Mucosa of stomach (tissue), 1 donor: ENCODE results near the gene ZNF215.
"Not testable (repeated sequence)": the region's sequence is repeated elsewhere in the genome, so short reads cannot be mapped to it uniquely, and the experiment has no call there.

Experiments
- H3K27me3 ChIP-seq: one replicate; pipeline ENCODE4 v1.7.0; 2013; ENCODE audit warnings: mild to moderate bottlenecking, low read length; ENCODE audit not compliant: control insufficient read depth, insufficient read depth
- H3K36me3 ChIP-seq: one replicate; pipeline ENCODE4 v1.7.0; 2013; ENCODE audit warnings: low read length; ENCODE audit not compliant: control insufficient read depth, insufficient read depth
- H3K4me1 ChIP-seq: one replicate; pipeline ENCODE4 v1.7.0; 2013; ENCODE audit warnings: mild to moderate bottlenecking, low read length; ENCODE audit not compliant: control insufficient read depth, insufficient read depth
- H3K4me3 ChIP-seq: one replicate; pipeline ENCODE4 v1.7.0; 2013; ENCODE audit warnings: low read length
- H3K9ac ChIP-seq: one replicate; pipeline ENCODE4 v1.7.0; 2013; ENCODE audit warnings: mild to moderate bottlenecking, low read length, moderate library complexity
- H3K9me3 ChIP-seq: one replicate; pipeline ENCODE4 v1.7.0; 2013; ENCODE audit warnings: mild to moderate bottlenecking, low read length, moderate library complexity; ENCODE audit not compliant: control insufficient read depth
- donor health status: Pancreatic carcinoma.

The ZNF215 gene

GRCh38 chr11:6954248-6954647 is 28.0 kb downstream of the ZNF215 start:
- H3K9ac ChIP-seq, H3K9me3 ChIP-seq, H3K4me3 ChIP-seq, H3K27me3 ChIP-seq, H3K36me3 ChIP-seq, H3K4me1 ChIP-seq: not testable (repeated sequence)

- no peaks in the 10 kb centered on the region for H3K36me3 ChIP-seq
- H3K4me3 ChIP-seq, result no peak overlapping the region
- H3K27me3 ChIP-seq, result no peaks in the 10 kb centered on the region
- H3K4me1 ChIP-seq, result no peaks in the 10 kb centered on the region
- no peak overlapping the region for H3K9ac ChIP-seq
- H3K9me3 ChIP-seq, result no peaks in the 10 kb centered on the region
Observed at GRCh38 chr11:6962141-6962540, 35.9 kb downstream of the ZNF215 start.

- Histone ChIP-seq H3K9me3 (no peaks in the 10 kb centered on the region), H3K4me3 (no peak overlapping the region), H3K36me3 (no peaks in the 10 kb centered on the region), H3K9ac (no peak overlapping the region), H3K27me3 (no peaks in the 10 kb centered on the region), H3K4me1 (no peaks in the 10 kb centered on the region)
Observed at GRCh38 chr11:6962673-6963072, 36.4 kb downstream of the ZNF215 start.

- no peaks in the 10 kb centered on the region for H3K27me3 ChIP-seq
- no peak overlapping the region for H3K4me3 ChIP-seq
- no peaks in the 10 kb centered on the region for H3K9me3 ChIP-seq
- no peaks in the 10 kb centered on the region for H3K36me3 ChIP-seq
- no peaks in the 10 kb centered on the region for H3K4me1 ChIP-seq
- H3K9ac ChIP-seq, result no peak overlapping the region
Observed at GRCh38 chr11:6968816-6969215, 42.6 kb downstream of the ZNF215 start.

- H3K36me3 ChIP-seq, H3K9ac ChIP-seq, H3K4me1 ChIP-seq, H3K27me3 ChIP-seq, H3K4me3 ChIP-seq, H3K9me3 ChIP-seq: not testable (repeated sequence)
Observed at GRCh38 chr11:6969854-6970253, 43.6 kb downstream of the ZNF215 start.

- H3K4me3 ChIP-seq, result no peak overlapping the region
Observed at GRCh38 chr11:6979365-6979764, 53.1 kb downstream of the ZNF215 start.

GRCh38 chr11:6986487-6986886 is 60.3 kb downstream of the ZNF215 start:
- no peak overlapping the region for H3K9ac ChIP-seq
- no peaks in the 10 kb centered on the region for H3K27me3 ChIP-seq
- H3K9me3 ChIP-seq, result no peaks in the 10 kb centered on the region
- no peak overlapping the region for H3K4me3 ChIP-seq
- no peaks in the 10 kb centered on the region for H3K4me1 ChIP-seq
- H3K36me3 ChIP-seq, result no peaks in the 10 kb centered on the region

More at GRCh38 chr11:6979365-6979764, 53.1 kb downstream of the ZNF215 start:
- no peak overlapping the region for H3K9ac ChIP-seq
- H3K27me3 ChIP-seq, result no peaks in the 10 kb centered on the region
- no peaks in the 10 kb centered on the region for H3K4me1 ChIP-seq
- no peaks in the 10 kb centered on the region for H3K36me3 ChIP-seq
- H3K9me3 ChIP-seq, result no peaks in the 10 kb centered on the region

GRCh38 chr11:6988506-6988905 is 62.3 kb downstream of the ZNF215 start:
- Histone ChIP-seq H3K4me1 (no peaks in the 10 kb centered on the region), H3K4me3 (no peak overlapping the region), H3K36me3 (no peaks in the 10 kb centered on the region), H3K9me3 (no peaks in the 10 kb centered on the region), H3K9ac (no peak overlapping the region), H3K27me3 (no peaks in the 10 kb centered on the region)

GRCh38 chr11:6991227-6991626 is 65.0 kb downstream of the ZNF215 start:
- no peak overlapping the region for H3K9ac ChIP-seq
- no peaks in the 10 kb centered on the region for H3K27me3 ChIP-seq
- H3K36me3 ChIP-seq, result no peaks in the 10 kb centered on the region
- H3K4me3 ChIP-seq, result no peak overlapping the region
- no peaks in the 10 kb centered on the region for H3K4me1 ChIP-seq
- H3K9me3 ChIP-seq, result no peaks in the 10 kb centered on the region

- Histone ChIP-seq H3K4me1 (no peaks in the 10 kb centered on the region), H3K9me3 (no peaks in the 10 kb centered on the region), H3K36me3 (no peaks in the 10 kb centered on the region), H3K9ac (no peak overlapping the region), H3K27me3 (no peaks in the 10 kb centered on the region), H3K4me3 (no peak overlapping the region)
Observed at GRCh38 chr11:6992026-6992425, 65.8 kb downstream of the ZNF215 start.

- no peak overlapping the region for H3K9ac ChIP-seq
- H3K4me1 ChIP-seq, result no peaks in the 10 kb centered on the region
- H3K27me3 ChIP-seq, result no peaks in the 10 kb centered on the region
- no peak overlapping the region for H3K4me3 ChIP-seq
- no peaks in the 10 kb centered on the region for H3K36me3 ChIP-seq
- H3K9me3 ChIP-seq, result no peaks in the 10 kb centered on the region
Observed at GRCh38 chr11:6992457-6993417, 66.5 kb downstream of the ZNF215 start.

- Histone ChIP-seq H3K4me1 (no peaks in the 10 kb centered on the region), H3K9me3 (no peaks in the 10 kb centered on the region), H3K4me3 (no peak overlapping the region), H3K9ac (no peak overlapping the region), H3K27me3 (no peaks in the 10 kb centered on the region), H3K36me3 (no peaks in the 10 kb centered on the region)
Observed at GRCh38 chr11:6995703-6996102, 69.5 kb downstream of the ZNF215 start.
